Neural cell (in vitro differentiated cells): Measurements from ENCODE around the gene NGF. TPM values are rescaled to one million over a fixed set of nuclear protein-coding genes. Genes with fewer than 3 reads are reported as not detected.

Experiments used
- H2AFZ ChIP-seq: fragments of 200-600, 300-800 bp; sonication (generic), shearing (Covaris generic); 2 replicates; pipeline ENCODE4 v1.6.0; 2014; ENCODE audit warnings: low read depth, mild to moderate bottlenecking, antibody characterized with exemption, low read length, moderate library complexity
- H3F3A ChIP-seq: fragments of 200-600 bp; shearing (Covaris generic); 2 replicates; pipeline ENCODE4 v1.6.1; 2016; ENCODE audit warnings: mild to moderate bottlenecking, moderate library complexity, mixed read lengths, antibody characterized with exemption, low read length; ENCODE audit not compliant: insufficient read depth, poor library complexity, severe bottlenecking
- H3K27ac ChIP-seq: fragments of 200-600, 300-800 bp; sonication (generic), shearing (Covaris generic); 2 replicates; pipeline ENCODE4 v1.5.1; 2014; ENCODE audit warnings: mild to moderate bottlenecking, low read length, moderate library complexity
- H3K27me3 ChIP-seq: fragments of 300-800, 200-600 bp; sonication (generic), shearing (Covaris generic); 2 replicates; pipeline ENCODE4 v1.6.0; 2014; ENCODE audit warnings: mild to moderate bottlenecking, low read depth, low read length, moderate library complexity; ENCODE audit not compliant: insufficient read depth
- H3K36me3 ChIP-seq: fragments of 300-800, 200-600 bp; sonication (generic), shearing (Covaris generic); 2 replicates; pipeline ENCODE4 v1.5.1; 2014; ENCODE audit warnings: mild to moderate bottlenecking, antibody characterized with exemption, low read length, moderate library complexity; ENCODE audit not compliant: insufficient read depth
- H3K4me2 ChIP-seq: fragments of 300-800, 200-600 bp; sonication (generic), shearing (Covaris generic); 2 replicates; pipeline ENCODE4 v1.6.0; 2014; ENCODE audit warnings: mild to moderate bottlenecking, low read length
- H3K4me3 ChIP-seq: fragments of 300-800, 200-600 bp; sonication (generic), shearing (Covaris generic); 2 replicates; pipeline ENCODE4 v1.5.1; 2014; ENCODE audit warnings: mild to moderate bottlenecking, low read length, moderate library complexity
- H3K79me2 ChIP-seq: fragments of 200-600 bp; shearing (Covaris generic); replicated peaks from 2 replicates; pipeline ENCODE4 v1.6.0; 2014; ENCODE audit warnings: mild to moderate bottlenecking, low read length, moderate library complexity; ENCODE audit not compliant: insufficient read depth
- H3K9ac ChIP-seq: fragments of 300-800, 200-600 bp; sonication (generic), shearing (Covaris generic); 2 replicates; pipeline ENCODE4 v1.6.1; 2016; ENCODE audit warnings: mild to moderate bottlenecking, low read length, mixed read lengths
- H3K9me2 ChIP-seq: fragments of 200-600 bp; shearing (Covaris generic); 2 replicates; pipeline ENCODE4 v1.6.1; 2016; ENCODE audit warnings: mild to moderate bottlenecking, low read length, mixed read lengths; ENCODE audit not compliant: insufficient read depth
- H3K9me3 ChIP-seq: fragments of 200-600, 300-800 bp; sonication (generic), shearing (Covaris generic); 2 replicates; pipeline ENCODE4 v1.6.1; 2016; ENCODE audit warnings: mild to moderate bottlenecking, mixed run types, low read length, moderate library complexity, mixed read lengths
- H4K20me1 ChIP-seq: fragments of 200-600 bp; shearing (Covaris generic); 2 replicates; pipeline ENCODE4 v1.6.1; 2016; ENCODE audit warnings: mild to moderate bottlenecking, mixed run types; ENCODE audit not compliant: insufficient read depth
- CTCF ChIP-seq: fragments of 450-650 bp; IDR thresholded peaks from 2 replicates; pipeline ENCODE4 v1.5.1; 2014; ENCODE audit warnings: antibody characterized with exemption, mild to moderate bottlenecking, moderate library complexity; ENCODE audit not compliant: poor library complexity, severe bottlenecking
- EP300 ChIP-seq: fragments of 450-650 bp; conservative IDR thresholded peaks from 2 replicates; pipeline ENCODE4 v1.6.1; 2014; ENCODE audit warnings: antibody characterized with exemption, mild to moderate bottlenecking, moderate library complexity; ENCODE audit not compliant: poor library complexity, severe bottlenecking
- EZH2 ChIP-seq: fragments of 200-600, 300-800 bp; shearing (Covaris generic), sonication (generic); IDR thresholded peaks from 2 replicates; pipeline ENCODE4 v1.6.1; 2014; ENCODE audit warnings: antibody characterized with exemption, low read length, borderline replicate concordance, mild to moderate bottlenecking; ENCODE audit not compliant: insufficient read depth, poor library complexity, severe bottlenecking
- MXI1 ChIP-seq: fragments of 450-650 bp; conservative IDR thresholded peaks from 2 replicates; pipeline ENCODE4 v1.6.1; 2014; ENCODE audit warnings: antibody characterized with exemption, mild to moderate bottlenecking; ENCODE audit not compliant: poor library complexity, severe bottlenecking
- POLR2AphosphoS5 ChIP-seq: IDR thresholded peaks from 2 replicates; pipeline ENCODE4 v1.6.1; 2012
- RAD21 ChIP-seq: fragments of 450-650 bp; conservative IDR thresholded peaks from 2 replicates; pipeline ENCODE4 v1.6.1; 2014; ENCODE audit warnings: antibody characterized with exemption, mild to moderate bottlenecking, moderate library complexity
- SMC3 ChIP-seq: fragments of 450-650 bp; conservative IDR thresholded peaks from 2 replicates; pipeline ENCODE4 v1.6.1; 2014; ENCODE audit warnings: antibody characterized with exemption, mild to moderate bottlenecking, moderate library complexity; ENCODE audit not compliant: poor library complexity
- TAF1 ChIP-seq: IDR thresholded peaks from 2 replicates; pipeline ENCODE4 v1.6.1; 2012; ENCODE audit warnings: low read depth
- polyA plus RNA-seq: library from polyadenylated mRNA; depleted of rRNA; stranded (reverse); fragments of >200 nt; gene quantifications from 2 replicates; pipeline ENCODE4 v1.2.3, GENCODE V29; 2014
- TF ChIP-seq, protein P1 (sequence below): IDR thresholded peaks from 2 replicates; pipeline ENCODE4 v1.6.1; 2012; ENCODE audit warnings: borderline replicate concordance

Gene NGF
- polyA plus RNA-seq, 1 donor from 2014 or later: not detected

GRCh38 chr1:115377411-115377810 is 39.4 kb upstream of the NGF start:
- Histone ChIP-seq H3K27me3 (no peaks in the 10 kb centered on the region), H3K9me3 (no peaks in the 10 kb centered on the region), H4K20me1 (no peaks in the 10 kb centered on the region), H3K9ac (no peak overlapping the region), H3K9me2 (no peaks in the 10 kb centered on the region), H3K36me3 (no peaks in the 10 kb centered on the region), H3K4me2 (no peak overlapping the region), H3K79me2 (no peaks in the 10 kb centered on the region), H2AFZ (no peak overlapping the region), H3K27ac (no peak overlapping the region), H3K4me3 (no peak overlapping the region), H3F3A (no peaks in the 10 kb centered on the region)
- TF ChIP-seq MXI1: no peak
- TF ChIP-seq, protein P1, sequence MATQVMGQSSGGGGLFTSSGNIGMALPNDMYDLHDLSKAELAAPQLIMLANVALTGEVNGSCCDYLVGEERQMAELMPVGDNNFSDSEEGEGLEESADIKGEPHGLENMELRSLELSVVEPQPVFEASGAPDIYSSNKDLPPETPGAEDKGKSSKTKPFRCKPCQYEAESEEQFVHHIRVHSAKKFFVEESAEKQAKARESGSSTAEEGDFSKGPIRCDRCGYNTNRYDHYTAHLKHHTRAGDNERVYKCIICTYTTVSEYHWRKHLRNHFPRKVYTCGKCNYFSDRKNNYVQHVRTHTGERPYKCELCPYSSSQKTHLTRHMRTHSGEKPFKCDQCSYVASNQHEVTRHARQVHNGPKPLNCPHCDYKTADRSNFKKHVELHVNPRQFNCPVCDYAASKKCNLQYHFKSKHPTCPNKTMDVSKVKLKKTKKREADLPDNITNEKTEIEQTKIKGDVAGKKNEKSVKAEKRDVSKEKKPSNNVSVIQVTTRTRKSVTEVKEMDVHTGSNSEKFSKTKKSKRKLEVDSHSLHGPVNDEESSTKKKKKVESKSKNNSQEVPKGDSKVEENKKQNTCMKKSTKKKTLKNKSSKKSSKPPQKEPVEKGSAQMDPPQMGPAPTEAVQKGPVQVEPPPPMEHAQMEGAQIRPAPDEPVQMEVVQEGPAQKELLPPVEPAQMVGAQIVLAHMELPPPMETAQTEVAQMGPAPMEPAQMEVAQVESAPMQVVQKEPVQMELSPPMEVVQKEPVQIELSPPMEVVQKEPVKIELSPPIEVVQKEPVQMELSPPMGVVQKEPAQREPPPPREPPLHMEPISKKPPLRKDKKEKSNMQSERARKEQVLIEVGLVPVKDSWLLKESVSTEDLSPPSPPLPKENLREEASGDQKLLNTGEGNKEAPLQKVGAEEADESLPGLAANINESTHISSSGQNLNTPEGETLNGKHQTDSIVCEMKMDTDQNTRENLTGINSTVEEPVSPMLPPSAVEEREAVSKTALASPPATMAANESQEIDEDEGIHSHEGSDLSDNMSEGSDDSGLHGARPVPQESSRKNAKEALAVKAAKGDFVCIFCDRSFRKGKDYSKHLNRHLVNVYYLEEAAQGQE: no peak
- no peak for TF ChIP-seq RAD21
- TF ChIP-seq EP300: no peak
- no peak for TF ChIP-seq TAF1
- no peak for TF ChIP-seq POLR2AphosphoS5
- no peak for TF ChIP-seq EZH2
- TF ChIP-seq SMC3: no peak
- TF ChIP-seq CTCF: no peak

- no peak overlapping the region for H2AFZ ChIP-seq
- H3K27me3 ChIP-seq: no peaks in the 10 kb centered on the region
- H4K20me1 ChIP-seq: no peaks in the 10 kb centered on the region
- no peak overlapping the region for H3K4me3 ChIP-seq
- no peaks in the 10 kb centered on the region for H3F3A ChIP-seq
- TF ChIP-seq CTCF (no peak), SMC3 (no peak), MXI1 (no peak), RAD21 (no peak), TAF1 (no peak), EZH2 (no peak), POLR2AphosphoS5 (no peak), EP300 (no peak)
- TF ChIP-seq, protein P1: no peak
- no peaks in the 10 kb centered on the region for H3K9me3 ChIP-seq
- no peaks in the 10 kb centered on the region for H3K36me3 ChIP-seq
- no peak overlapping the region for H3K27ac ChIP-seq
- no peaks in the 10 kb centered on the region for H3K79me2 ChIP-seq
- H3K9me2 ChIP-seq: no peaks in the 10 kb centered on the region
- H3K9ac ChIP-seq: no peak overlapping the region
- H3K4me2 ChIP-seq: no peak overlapping the region
Measured at GRCh38 chr1:115374598-115374997, 36.5 kb upstream of the NGF start.
